ENCODE data around the gene SYCE3. TPM values are rescaled to one million over a fixed set of nuclear protein-coding genes. Genes with fewer than 3 reads are reported as not detected.
A peak's percentile ranks its signal among the peaks of the same experiment; 100 is the strongest.

SYCE3 gene
- total RNA-seq, 2 experiments from 2014 or later = 0.87 to 1.0 TPM

- peaks cover 27% of the 10 kb centered on the region for H3K4me1 Mint-ChIP-seq (ENCODE audit: low read depth)
- ChIA-PET CTCF (interaction anchor here (0.7 to 2.8 kb wide), 7 partner anchors 18 to 83 kb away, joined by 3 to 17 read pairs (median 5); partner anchors contain the start of genes KLHDC7B, SCO2 and SYCE3), POLR2A (interaction anchor here (0.6 to 2.4 kb wide), 6 partner anchors 15 to 55 kb away, joined by 3 to 11 read pairs (median 5); partner anchors contain the start of genes SCO2, SYCE3 and TYMP)
- H3K4me3 Mint-ChIP-seq = peak overlapping the region; percentile 94
- H3K27me3 Mint-ChIP-seq = no peaks in the 10 kb centered on the region
- intact Hi-C loops (cut with micrococcal nuclease) = no loop called here
- H3K27ac Mint-ChIP-seq = peak overlapping the region; percentile 62
- no peak for DNase-seq
- peaks cover 6% of the 10 kb centered on the region for H3K36me3 Mint-ChIP-seq
- no peaks in the 10 kb centered on the region for H3K9me3 Mint-ChIP-seq
These were observed 18.6 kb upstream of the SYCE3 start for GRCh38 chr22:50581031-50581949.

GRCh38 chr22:50579752-50580151 is 17.0 kb upstream of the SYCE3 start:
- H3K4me1 Mint-ChIP-seq (ENCODE audit: low read depth) = peaks cover 27% of the 10 kb centered on the region
- intact Hi-C loops (cut with micrococcal nuclease) = no loop called here
- no peaks in the 10 kb centered on the region for H3K9me3 Mint-ChIP-seq
- CTCF ChIA-PET = no interaction called here
- H3K36me3 Mint-ChIP-seq = peaks cover 6% of the 10 kb centered on the region
- no peak for DNase-seq
- POLR2A ChIA-PET = no interaction called here
- H3K27me3 Mint-ChIP-seq = no peaks in the 10 kb centered on the region
- no peak overlapping the region for H3K4me3 Mint-ChIP-seq
- no peak overlapping the region for H3K27ac Mint-ChIP-seq

GRCh38 chr22:50578776-50579310 is 16.1 kb upstream of the SYCE3 start:
- no peaks in the 10 kb centered on the region for H3K9me3 Mint-ChIP-seq
- DNase-seq = no peak
- H3K4me3 Mint-ChIP-seq = no peak overlapping the region
- intact Hi-C loops (cut with micrococcal nuclease) = no loop called here
- H3K27ac Mint-ChIP-seq = no peak overlapping the region
- peaks cover 26% of the 10 kb centered on the region for H3K4me1 Mint-ChIP-seq (ENCODE audit: low read depth)
- POLR2A ChIA-PET = no interaction called here
- CTCF ChIA-PET = interaction anchor here (1.6 kb wide), 1 partner anchor 16 kb away, joined by 7 read pairs; the partner anchor contains the start of gene SYCE3
- H3K36me3 Mint-ChIP-seq = peaks cover 6% of the 10 kb centered on the region
- H3K27me3 Mint-ChIP-seq = no peaks in the 10 kb centered on the region

- ChIA-PET POLR2A (interaction anchor here (1.5 kb wide), 1 partner anchor 15 kb away, joined by 3 read pairs; the partner anchor contains the start of gene SYCE3), CTCF (interaction anchor here (1.2 to 1.6 kb wide), 2 partner anchors 15 to 53 kb away, joined by 3 to 7 read pairs; partner anchors contain the start of genes SCO2 and SYCE3)
- intact Hi-C loops (cut with micrococcal nuclease) = no loop called here
- Mint-ChIP-seq H3K27me3 (no peaks in the 10 kb centered on the region), H3K4me1 (ENCODE audit: low read depth) (peaks cover 20% of the 10 kb centered on the region), H3K4me3 (no peak within 1 kb of the TSS), H3K27ac (no peak within 1 kb of the TSS), H3K36me3 (peaks cover 6% of the 10 kb centered on the region), H3K9me3 (no peaks in the 10 kb centered on the region)
- no peak for DNase-seq
These were observed 15.5 kb upstream of the SYCE3 start, which contains the start of gene CPT1B for GRCh38 chr22:50577987-50578775. CPT1B (minus strand) TSS chr22:50578427; CDS start chr22:50577915, 512 bp downstream.

GRCh38 chr22:50577697-50577986 is 14.9 kb upstream of the SYCE3 start:
- H3K4me3 Mint-ChIP-seq = no peak overlapping the region
- no peak overlapping the region for H3K27ac Mint-ChIP-seq
- peaks cover 20% of the 10 kb centered on the region for H3K4me1 Mint-ChIP-seq (ENCODE audit: low read depth)
- intact Hi-C loops (cut with micrococcal nuclease) = no loop called here
- H3K36me3 Mint-ChIP-seq = peaks cover 7% of the 10 kb centered on the region
- no peaks in the 10 kb centered on the region for H3K27me3 Mint-ChIP-seq
- DNase-seq = no peak
- POLR2A ChIA-PET = interaction anchor here (1.5 kb wide), 1 partner anchor 15 kb away, joined by 3 read pairs; the partner anchor contains the start of gene SYCE3
- CTCF ChIA-PET = interaction anchor here (1.2 to 1.6 kb wide), 2 partner anchors 15 to 52 kb away, joined by 3 to 7 read pairs; partner anchors contain the start of genes SCO2 and SYCE3
- H3K9me3 Mint-ChIP-seq = no peaks in the 10 kb centered on the region

- POLR2A ChIA-PET = interaction anchor here (1.5 kb wide), 1 partner anchor 14 kb away, joined by 3 read pairs; the partner anchor contains the start of gene SYCE3
These were observed 14.3 kb upstream of the SYCE3 start for GRCh38 chr22:50576806-50577696.

GRCh38 chr22:50576070-50576469 is 13.4 kb upstream of the SYCE3 start:
- POLR2A ChIA-PET = interaction anchor here (0.5 kb wide), 1 partner anchor 227 kb away, joined by 4 read pairs; no protein-coding TSS in a partner anchor
- CTCF ChIA-PET = interaction anchor here (1.4 kb wide), 2 partner anchors 11 to 45 kb away, joined by 3 to 7 read pairs; no protein-coding TSS in a partner anchor
- no peak overlapping the region for H3K4me3 Mint-ChIP-seq
- no peak overlapping the region for H3K27ac Mint-ChIP-seq
- H3K27me3 Mint-ChIP-seq = no peaks in the 10 kb centered on the region
- DNase-seq = peak; percentile 21
- intact Hi-C loops (cut with micrococcal nuclease) = loop anchor here (1.0 kb wide), 1 partner anchor 115 kb away; no protein-coding TSS in a partner anchor
- no peaks in the 10 kb centered on the region for H3K9me3 Mint-ChIP-seq
- H3K36me3 Mint-ChIP-seq = peaks cover 14% of the 10 kb centered on the region
- peaks cover 13% of the 10 kb centered on the region for H3K4me1 Mint-ChIP-seq (ENCODE audit: low read depth)

More at GRCh38 chr22:50576806-50577696, 14.3 kb upstream of the SYCE3 start:
- CTCF ChIA-PET = interaction anchor here (0.9 to 1.4 kb wide), 3 partner anchors 12 to 52 kb away, joined by 3 to 4 read pairs (median 3); partner anchors contain the start of genes SCO2 and SYCE3
- no peak overlapping the region for H3K27ac Mint-ChIP-seq
- no peaks in the 10 kb centered on the region for H3K27me3 Mint-ChIP-seq
- H3K36me3 Mint-ChIP-seq = peaks cover 10% of the 10 kb centered on the region
- intact Hi-C loops (cut with micrococcal nuclease) = loop anchor here (1.0 kb wide), 1 partner anchor 114 kb away; no protein-coding TSS in a partner anchor
- H3K4me1 Mint-ChIP-seq (ENCODE audit: low read depth) = peaks cover 20% of the 10 kb centered on the region
- peak; percentile 20 for DNase-seq
- no peak overlapping the region for H3K4me3 Mint-ChIP-seq
- H3K9me3 Mint-ChIP-seq = no peaks in the 10 kb centered on the region

GRCh38 chr22:50575426-50575941 is 12.8 kb upstream of the SYCE3 start:
- H3K9me3 Mint-ChIP-seq = no peaks in the 10 kb centered on the region
- CTCF ChIA-PET = interaction anchor here (1.4 kb wide), 1 partner anchor 46 kb away, joined by 7 read pairs; no protein-coding TSS in a partner anchor
- no peak for DNase-seq
- POLR2A ChIA-PET = no interaction called here
- H3K36me3 Mint-ChIP-seq = peaks cover 17% of the 10 kb centered on the region
- no peaks in the 10 kb centered on the region for H3K27me3 Mint-ChIP-seq
- intact Hi-C loops (cut with micrococcal nuclease) = no loop called here
- no peak overlapping the region for H3K27ac Mint-ChIP-seq
- H3K4me1 Mint-ChIP-seq (ENCODE audit: low read depth) = peaks cover 10% of the 10 kb centered on the region
- no peak overlapping the region for H3K4me3 Mint-ChIP-seq

- no peak overlapping the region for H3K4me3 Mint-ChIP-seq
- H3K36me3 Mint-ChIP-seq = peaks cover 16% of the 10 kb centered on the region
- H3K9me3 Mint-ChIP-seq = no peaks in the 10 kb centered on the region
- H3K27ac Mint-ChIP-seq = no peak overlapping the region
- ChIA-PET CTCF (interaction anchor here (1.0 kb wide), 1 partner anchor 49 kb away, joined by 4 read pairs; the partner anchor contains the start of gene SCO2), POLR2A (no interaction called here)
- H3K27me3 Mint-ChIP-seq = no peaks in the 10 kb centered on the region
- peaks cover 7% of the 10 kb centered on the region for H3K4me1 Mint-ChIP-seq (ENCODE audit: low read depth)
- intact Hi-C loops (cut with micrococcal nuclease) = no loop called here
- no peak for DNase-seq
These were observed 11.7 kb upstream of the SYCE3 start for GRCh38 chr22:50574383-50574755.

GRCh38 chr22:50573491-50574382 is 11.0 kb upstream of the SYCE3 start:
- H3K4me1 Mint-ChIP-seq (ENCODE audit: low read depth) = peaks cover 7% of the 10 kb centered on the region
- CTCF ChIA-PET = interaction anchor here (1.0 to 1.4 kb wide), 2 partner anchors 11 to 48 kb away, joined by 4 read pairs; partner anchors contain the start of gene SCO2
- POLR2A ChIA-PET = no interaction called here
- H3K4me3 Mint-ChIP-seq = no peak overlapping the region
- intact Hi-C loops (cut with micrococcal nuclease) = no loop called here
- no peaks in the 10 kb centered on the region for H3K27me3 Mint-ChIP-seq
- no peak for DNase-seq
- H3K36me3 Mint-ChIP-seq = peaks cover 18% of the 10 kb centered on the region
- no peaks in the 10 kb centered on the region for H3K9me3 Mint-ChIP-seq
- no peak overlapping the region for H3K27ac Mint-ChIP-seq

Data from activated CD4-positive, alpha-beta memory T cell treated with anti-CD3 and anti-CD28 coated beads for 36 hours (primary cell).